ENCODE results near the gene CRAT.

The CRAT gene

GRCh38 chr9:129074106-129074505 lies 36.5 kb downstream of the CRAT start:
- TF ChIP-seq CTCF (IDR thresholded peaks at IDR 0.05; ENCODE audit: low read depth, low read length): no peak
- H3K4me3 ChIP-seq (ENCODE audit: low read depth, low read length): no peak overlapping the region

GRCh38 chr9:129073404-129073803 lies 37.2 kb downstream of the CRAT start:
- H3K4me3 ChIP-seq (ENCODE audit: low read depth, low read length): no peak overlapping the region
- TF ChIP-seq CTCF (IDR thresholded peaks at IDR 0.05; ENCODE audit: low read depth, low read length): no peak

GRCh38 chr9:129072171-129072570 lies 38.4 kb downstream of the CRAT start:
- TF ChIP-seq CTCF (IDR thresholded peaks at IDR 0.05; ENCODE audit: low read depth, low read length): no peak
- no peak overlapping the region for H3K4me3 ChIP-seq (ENCODE audit: low read depth, low read length)

GRCh38 chr9:129071526-129072126 lies 39.0 kb downstream of the CRAT start:
- TF ChIP-seq CTCF (IDR thresholded peaks at IDR 0.05; ENCODE audit: low read depth, low read length): no peak
- no peak overlapping the region for H3K4me3 ChIP-seq (ENCODE audit: low read depth, low read length)

GRCh38 chr9:129070696-129071525 lies 39.7 kb downstream of the CRAT start:
- no peak overlapping the region for H3K4me3 ChIP-seq (ENCODE audit: low read depth, low read length)
- no peak for TF ChIP-seq CTCF (IDR thresholded peaks at IDR 0.05; ENCODE audit: low read depth, low read length)

- no peak overlapping the region for H3K4me3 ChIP-seq (ENCODE audit: low read depth, low read length)
Observed at GRCh38 chr9:129069862-129070641, 40.5 kb downstream of the CRAT start.

More at GRCh38 chr9:129069862-129070641, 40.5 kb downstream of the CRAT start:
- TF ChIP-seq CTCF (IDR thresholded peaks at IDR 0.05; ENCODE audit: low read depth, low read length): no peak

Measured in WI38 (cell line).